Ishikawa (cell line): ENCODE data around the gene CBX6.

Source experiments
- CEBPB ChIP-seq: IDR thresholded peaks from 2 replicates; pipeline ENCODE4 v1.6.1; 2012
- CREB1 ChIP-seq: IDR thresholded peaks from 2 replicates; pipeline ENCODE4 v1.6.1; 2012; ENCODE audit warnings: low read depth
- EGR1 ChIP-seq: IDR thresholded peaks from 2 replicates; pipeline ENCODE4 v1.6.1; 2012
- EP300 ChIP-seq: IDR thresholded peaks from 2 replicates; pipeline ENCODE4 v1.6.1; 2012; ENCODE audit warnings: borderline replicate concordance
- FOXM1 ChIP-seq: IDR thresholded peaks from 2 replicates; pipeline ENCODE4 v1.6.1; 2012; ENCODE audit warnings: low read depth, borderline replicate concordance
- NFIC ChIP-seq: IDR thresholded peaks from 2 replicates; pipeline ENCODE4 v1.6.1; 2012
- RAD21 ChIP-seq: IDR thresholded peaks from 2 replicates; pipeline ENCODE4 v1.6.1; 2012; ENCODE audit warnings: low read depth
- TAF1 ChIP-seq: IDR thresholded peaks from 2 replicates; pipeline ENCODE4 v1.6.1; 2012; ENCODE audit warnings: low read depth, mild to moderate bottlenecking
- TCF12 ChIP-seq: IDR thresholded peaks from 2 replicates; pipeline ENCODE4 v1.6.1; 2012; ENCODE audit warnings: low read depth
- TEAD4 ChIP-seq: IDR thresholded peaks from 2 replicates; pipeline ENCODE4 v1.6.1; 2012
- YY1 ChIP-seq: IDR thresholded peaks from 2 replicates; pipeline ENCODE4 v1.6.1; 2012; ENCODE audit warnings: low read depth
- ZBTB7A ChIP-seq: IDR thresholded peaks from 2 replicates; pipeline ENCODE4 v1.6.1; 2012; ENCODE audit warnings: low read depth
- TF ChIP-seq, protein P1 (sequence below): IDR thresholded peaks from 2 replicates; pipeline ENCODE4 v1.6.1; 2012; ENCODE audit warnings: low read depth, mild to moderate bottlenecking
- TF ChIP-seq, protein P2 (sequence below): IDR thresholded peaks from 2 replicates; pipeline ENCODE4 v1.6.1; 2012
- TF ChIP-seq, protein P3 (sequence below): IDR thresholded peaks from 2 replicates; pipeline ENCODE4 v1.6.1; 2012

The CBX6 gene

DNA sequence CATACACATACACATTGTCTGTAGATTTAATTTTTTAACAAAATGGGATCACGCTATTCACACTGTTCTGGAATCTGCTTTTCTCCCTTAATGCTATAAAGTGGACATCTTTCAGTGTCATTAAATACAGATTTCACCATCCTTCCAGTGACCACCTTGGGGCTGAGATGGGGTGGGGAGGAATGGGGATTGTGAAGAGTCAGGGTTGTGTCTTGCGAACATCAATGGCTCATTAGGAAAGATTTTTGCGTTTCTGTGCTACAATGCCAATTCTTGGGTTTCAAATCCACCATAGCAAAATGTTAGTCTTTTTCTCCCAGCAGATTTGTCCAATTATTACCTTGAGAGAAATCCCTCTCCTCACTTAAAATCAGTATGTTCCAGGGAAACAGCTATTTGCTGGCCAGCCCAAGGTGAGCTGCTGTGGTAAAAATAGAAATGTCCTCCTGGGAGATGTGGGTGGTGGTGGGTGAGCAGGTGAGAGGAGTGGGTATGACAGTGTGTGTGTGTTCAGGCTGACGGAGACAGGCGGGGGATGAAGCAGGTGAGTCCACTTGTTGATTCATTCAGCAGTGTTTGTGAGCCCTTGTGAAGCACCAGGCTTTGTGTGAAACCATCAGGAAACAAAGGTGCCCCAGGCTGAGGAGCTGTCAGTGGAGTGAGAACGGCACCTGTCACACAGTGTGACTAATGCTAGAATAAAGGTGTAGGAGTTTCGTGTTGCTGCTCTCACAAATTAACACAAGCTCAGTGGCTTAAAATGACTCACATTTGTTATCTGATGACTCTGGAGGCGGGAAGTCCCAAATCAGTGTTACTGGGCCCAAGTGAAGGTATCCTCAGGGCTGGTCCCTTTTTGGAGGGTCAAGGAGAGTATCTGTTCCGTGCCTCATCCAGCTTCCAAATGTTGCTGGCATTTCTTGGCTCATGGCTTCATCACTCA is 1.7 kb upstream of the CBX6 start:
- TF ChIP-seq TCF12, result no peak
- TF ChIP-seq EGR1, result no peak
- TF ChIP-seq, protein P1, sequence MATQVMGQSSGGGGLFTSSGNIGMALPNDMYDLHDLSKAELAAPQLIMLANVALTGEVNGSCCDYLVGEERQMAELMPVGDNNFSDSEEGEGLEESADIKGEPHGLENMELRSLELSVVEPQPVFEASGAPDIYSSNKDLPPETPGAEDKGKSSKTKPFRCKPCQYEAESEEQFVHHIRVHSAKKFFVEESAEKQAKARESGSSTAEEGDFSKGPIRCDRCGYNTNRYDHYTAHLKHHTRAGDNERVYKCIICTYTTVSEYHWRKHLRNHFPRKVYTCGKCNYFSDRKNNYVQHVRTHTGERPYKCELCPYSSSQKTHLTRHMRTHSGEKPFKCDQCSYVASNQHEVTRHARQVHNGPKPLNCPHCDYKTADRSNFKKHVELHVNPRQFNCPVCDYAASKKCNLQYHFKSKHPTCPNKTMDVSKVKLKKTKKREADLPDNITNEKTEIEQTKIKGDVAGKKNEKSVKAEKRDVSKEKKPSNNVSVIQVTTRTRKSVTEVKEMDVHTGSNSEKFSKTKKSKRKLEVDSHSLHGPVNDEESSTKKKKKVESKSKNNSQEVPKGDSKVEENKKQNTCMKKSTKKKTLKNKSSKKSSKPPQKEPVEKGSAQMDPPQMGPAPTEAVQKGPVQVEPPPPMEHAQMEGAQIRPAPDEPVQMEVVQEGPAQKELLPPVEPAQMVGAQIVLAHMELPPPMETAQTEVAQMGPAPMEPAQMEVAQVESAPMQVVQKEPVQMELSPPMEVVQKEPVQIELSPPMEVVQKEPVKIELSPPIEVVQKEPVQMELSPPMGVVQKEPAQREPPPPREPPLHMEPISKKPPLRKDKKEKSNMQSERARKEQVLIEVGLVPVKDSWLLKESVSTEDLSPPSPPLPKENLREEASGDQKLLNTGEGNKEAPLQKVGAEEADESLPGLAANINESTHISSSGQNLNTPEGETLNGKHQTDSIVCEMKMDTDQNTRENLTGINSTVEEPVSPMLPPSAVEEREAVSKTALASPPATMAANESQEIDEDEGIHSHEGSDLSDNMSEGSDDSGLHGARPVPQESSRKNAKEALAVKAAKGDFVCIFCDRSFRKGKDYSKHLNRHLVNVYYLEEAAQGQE, result no peak
- no peak for TF ChIP-seq CREB1
- no peak for TF ChIP-seq CEBPB
- TF ChIP-seq FOXM1, result no peak
- TF ChIP-seq, protein P2, sequence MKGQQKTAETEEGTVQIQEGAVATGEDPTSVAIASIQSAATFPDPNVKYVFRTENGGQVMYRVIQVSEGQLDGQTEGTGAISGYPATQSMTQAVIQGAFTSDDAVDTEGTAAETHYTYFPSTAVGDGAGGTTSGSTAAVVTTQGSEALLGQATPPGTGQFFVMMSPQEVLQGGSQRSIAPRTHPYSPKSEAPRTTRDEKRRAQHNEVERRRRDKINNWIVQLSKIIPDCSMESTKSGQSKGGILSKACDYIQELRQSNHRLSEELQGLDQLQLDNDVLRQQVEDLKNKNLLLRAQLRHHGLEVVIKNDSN, result no peak
- TF ChIP-seq, protein P3, sequence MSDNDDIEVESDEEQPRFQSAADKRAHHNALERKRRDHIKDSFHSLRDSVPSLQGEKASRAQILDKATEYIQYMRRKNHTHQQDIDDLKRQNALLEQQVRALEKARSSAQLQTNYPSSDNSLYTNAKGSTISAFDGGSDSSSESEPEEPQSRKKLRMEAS, result no peak
- no peak for TF ChIP-seq RAD21
- no peak for TF ChIP-seq TEAD4
- no peak for TF ChIP-seq ZBTB7A
- TF ChIP-seq NFIC, result no peak
- no peak for TF ChIP-seq YY1
- no peak for TF ChIP-seq EP300
- TF ChIP-seq TAF1, result no peak

DNA sequence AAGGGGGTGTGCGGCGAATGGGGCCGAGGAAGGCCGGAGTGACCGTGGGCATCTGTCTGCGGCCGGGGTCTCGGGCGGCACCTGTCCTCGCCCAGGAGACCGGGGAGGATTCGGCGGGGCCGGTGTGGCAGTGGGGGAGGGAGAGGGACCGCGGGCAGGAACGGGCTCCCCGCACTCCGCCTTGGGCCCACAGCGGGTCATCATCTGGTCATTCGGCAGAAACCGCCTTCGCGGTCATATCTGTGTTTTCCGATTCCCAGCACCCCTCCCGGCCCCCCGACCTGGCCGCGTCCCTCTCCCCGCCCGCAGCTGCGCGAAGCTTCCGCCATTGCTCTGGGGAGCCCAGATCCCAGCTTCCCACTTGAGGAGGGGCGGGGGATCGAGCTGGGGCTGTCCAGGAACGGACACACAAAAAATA is 824 bp upstream of the CBX6 start:
- TF ChIP-seq TAF1, result no peak; the same call in 1 of the 2 replicates
- peak; percentile 82; the same call in 1 of the 2 replicates for TF ChIP-seq YY1
- no peak for TF ChIP-seq CEBPB
- TF ChIP-seq, protein P2, result no peak
- TF ChIP-seq, protein P3, result no peak; the same call in 1 of the 2 replicates
- TF ChIP-seq ZBTB7A, result peak; percentile 97
- no peak for TF ChIP-seq EGR1
- TF ChIP-seq, protein P1, result no peak
- no peak for TF ChIP-seq NFIC
- 0 out of 2 replicates have a peak, but pooled peaks have one; percentile 23 for TF ChIP-seq TEAD4
- no peak for TF ChIP-seq FOXM1
- TF ChIP-seq EP300, result no peak
- TF ChIP-seq CREB1, result no peak
- no peak for TF ChIP-seq RAD21
- no peak for TF ChIP-seq TCF12

DNA sequence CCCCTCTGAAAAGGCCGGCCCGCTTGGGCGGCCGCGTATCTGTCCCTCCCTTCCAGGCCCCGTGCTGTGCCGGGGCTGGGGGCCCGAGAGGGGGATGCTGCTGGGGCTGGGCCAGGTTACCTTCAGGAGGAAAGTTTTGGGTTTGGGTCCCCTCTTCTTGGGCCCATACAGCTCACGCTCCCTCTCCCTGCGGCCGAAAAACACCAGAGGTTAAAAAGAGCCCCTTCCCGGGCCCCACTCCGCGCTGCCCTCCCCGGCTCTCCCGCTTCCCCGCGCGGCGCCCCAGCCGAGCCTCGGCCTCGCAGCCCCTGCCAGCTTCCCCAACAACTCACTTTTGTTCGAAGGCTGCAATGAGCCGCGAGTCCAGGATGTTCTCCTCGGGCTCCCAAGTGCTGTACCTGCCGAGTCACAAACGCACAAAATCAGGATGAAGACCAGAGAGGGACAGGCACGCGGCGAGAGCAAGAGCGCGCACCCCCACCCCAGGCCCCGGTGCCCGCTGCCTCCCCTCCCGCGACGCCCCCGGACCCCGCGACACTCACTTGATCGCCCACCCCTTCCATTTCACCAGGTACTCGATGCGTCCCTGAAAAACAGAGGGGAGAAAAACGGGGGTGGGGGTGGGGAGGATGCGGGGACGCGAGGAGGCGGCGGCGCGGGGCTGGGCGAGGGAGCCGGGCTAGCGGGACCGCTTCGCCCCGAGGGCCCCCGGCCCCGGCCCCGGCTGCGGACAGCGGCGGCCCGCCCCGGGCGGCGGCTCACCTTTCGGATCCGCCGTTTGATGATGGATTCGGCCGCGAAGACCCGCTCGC is 450 bp downstream of the CBX6 start:
- TF ChIP-seq CREB1 (no peak), TCF12 (no peak), TEAD4 (no peak), FOXM1 (no peak), YY1 (no peak; the same call in 1 of the 2 replicates), RAD21 (no peak), CEBPB (no peak), TAF1 (no peak), ZBTB7A (no peak)
- TF ChIP-seq, protein P3, result no peak

DNA sequence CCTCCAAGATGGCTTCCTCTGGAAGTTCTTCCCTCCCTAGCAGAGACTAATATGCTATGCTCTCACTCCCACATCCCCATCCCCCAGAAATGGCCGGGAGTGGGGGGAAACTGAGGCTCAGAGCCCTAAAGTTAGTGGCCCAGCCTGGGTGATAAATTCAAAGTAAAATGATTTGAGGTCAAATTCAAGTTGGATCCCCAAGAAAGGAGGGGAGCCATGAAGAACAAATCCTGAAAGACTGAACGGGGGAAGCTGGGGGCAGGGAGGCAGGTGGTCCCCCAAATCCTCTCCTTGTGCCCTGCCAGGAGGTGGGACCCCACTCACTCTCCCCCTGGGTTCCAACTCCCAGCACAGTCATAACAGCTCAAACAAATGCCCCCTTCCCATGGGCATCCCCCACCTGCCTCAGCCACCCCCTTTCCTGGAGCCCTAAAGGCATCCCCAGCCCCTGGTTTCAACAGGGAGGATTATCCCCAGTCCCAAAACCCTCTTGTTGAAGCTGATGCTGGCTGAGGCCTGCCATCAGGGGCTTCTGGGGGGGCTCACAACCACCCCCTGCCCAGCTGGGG is 1.1 kb downstream of the CBX6 start:
- TF ChIP-seq YY1, result no peak
- no peak for TF ChIP-seq EP300
- no peak for TF ChIP-seq TAF1
- no peak for TF ChIP-seq CEBPB
- no peak for TF ChIP-seq EGR1
- TF ChIP-seq TCF12, result no peak
- TF ChIP-seq RAD21, result no peak
- TF ChIP-seq NFIC, result no peak
- no peak for TF ChIP-seq TEAD4
- TF ChIP-seq CREB1, result no peak
- TF ChIP-seq, protein P1, result no peak
- no peak for TF ChIP-seq ZBTB7A
